Transverse colon (tissue), 3 donors: ENCODE measurements around the gene CISD2.
"Not testable (repeated sequence)": the region's sequence is repeated elsewhere in the genome, so short reads cannot be mapped to it uniquely, and the experiment has no call there.

ENCODE experiments used
- CTCF ChIP-seq, 5 experiments: fragments of 200-600 bp in 3 of 5; fragments of 450-650 bp in 2 of 5; sonication (generic) in 3 of 5; IDR thresholded peaks; 1 replicate in 2 of 5; 2 replicates in 3 of 5; pipeline ENCODE4 v1.5.1; 2016 to 2017; ENCODE audit warnings: antibody characterized with exemption in 5 of 5, inconsistent platforms in 3 of 5, mild to moderate bottlenecking in 2 of 5, moderate library complexity in 1 of 5
- POLR2A ChIP-seq: fragments of 450-650 bp; IDR thresholded peaks from one replicate; pipeline ENCODE4 v1.6.1; 2016; ENCODE audit warnings: antibody characterized with exemption, mild to moderate bottlenecking, moderate library complexity

- TF ChIP-seq POLR2A; CTCF (IDR thresholded peaks at IDR 0.05): not testable (repeated sequence)
These were observed 27.8 kb downstream of the CISD2 start for GRCh38 chr4:102896547-102896946.
